Endometrial microvascular endothelial cells (primary cell): ENCODE results near the gene MAP7D2. TPM values are rescaled to one million over a fixed set of nuclear protein-coding genes. Genes with fewer than 3 reads are reported as not detected.

Source experiments
- in situ Hi-C: cut with HindIII; loops from 2 replicates; pipeline ENCODE4 v1.10.0; 2017; ENCODE audit warnings: low sequenced_read_pairs, low pct_unique_long_range_greater_than_20kb; ENCODE audit errors: inconsistent ontology term
- total RNA-seq: library from RNA; depleted of rRNA; stranded (reverse); fragments of >200 nt; gene quantifications from one replicate; pipeline ENCODE4 v1.2.3, GENCODE V29; 2015; ENCODE audit errors: inconsistent ontology term

MAP7D2 gene
- total RNA-seq, 1 donor from 2014 or later, result not detected

GRCh38 chrX:20057479-20057878, 59.2 kb downstream of the MAP7D2 start:
- in situ Hi-C loops, result no loop called here

GRCh38 chrX:20056704-20057103, 60.0 kb downstream of the MAP7D2 start:
- in situ Hi-C loops, result no loop called here

GRCh38 chrX:20053537-20053936, 63.2 kb downstream of the MAP7D2 start:
- in situ Hi-C loops, result no loop called here

- in situ Hi-C loops, result no loop called here
These were observed 69.8 kb downstream of the MAP7D2 start for GRCh38 chrX:20046864-20047263.

GRCh38 chrX:20046223-20046622, 70.5 kb downstream of the MAP7D2 start:
- in situ Hi-C loops, result no loop called here

- in situ Hi-C loops, result no loop called here
These were observed 74.5 kb downstream of the MAP7D2 start for GRCh38 chrX:20042221-20042620.

- in situ Hi-C loops, result no loop called here
These were observed 77.7 kb downstream of the MAP7D2 start for GRCh38 chrX:20038966-20039365.

- in situ Hi-C loops, result no loop called here
These were observed 79.5 kb downstream of the MAP7D2 start for GRCh38 chrX:20037186-20037585.

- in situ Hi-C loops, result no loop called here
These were observed 84.5 kb downstream of the MAP7D2 start for GRCh38 chrX:20032201-20032600.

GRCh38 chrX:20029728-20030127, 87.0 kb downstream of the MAP7D2 start:
- in situ Hi-C loops, result no loop called here

- in situ Hi-C loops, result no loop called here
These were observed 88.1 kb downstream of the MAP7D2 start for GRCh38 chrX:20028588-20028987.

- in situ Hi-C loops, result no loop called here
These were observed 90.4 kb downstream of the MAP7D2 start for GRCh38 chrX:20026278-20026677.

- in situ Hi-C loops, result no loop called here
These were observed 96.9 kb downstream of the MAP7D2 start for GRCh38 chrX:20019672-20020365.

GRCh38 chrX:20016616-20016945, 100.1 kb downstream of the MAP7D2 start:
- in situ Hi-C loops, result no loop called here

GRCh38 chrX:20015945-20016615, 100.6 kb downstream of the MAP7D2 start:
- in situ Hi-C loops, result no loop called here

GRCh38 chrX:20015422-20015821, 101.3 kb downstream of the MAP7D2 start:
- in situ Hi-C loops, result no loop called here

GRCh38 chrX:20011608-20012007, 105.1 kb downstream of the MAP7D2 start:
- in situ Hi-C loops, result no loop called here

- in situ Hi-C loops, result no loop called here
These were observed 108.6 kb downstream of the MAP7D2 start for GRCh38 chrX:20007962-20008622.

GRCh38 chrX:20005883-20006282, 110.8 kb downstream of the MAP7D2 start:
- in situ Hi-C loops, result no loop called here

- in situ Hi-C loops, result no loop called here
These were observed 115.1 kb downstream of the MAP7D2 start for GRCh38 chrX:20001588-20001987.
